Right lung (tissue), 5 donors: Measurements from ENCODE around the gene NIF3L1. TPM values are rescaled to one million over a fixed set of nuclear protein-coding genes. Genes with fewer than 3 reads are reported as not detected.

Source experiments
- DNase-seq, 2 donors: peaks; one replicate each; pipeline ENCODE4 v3.0.0-alpha.2; 2013
- polyA plus RNA-seq, 5 donors: library from polyadenylated mRNA; unstranded; fragments of 120-200 nt; gene quantifications; one replicate each; pipeline versions ENCODE4 v1.2.1 to v1.2.3, GENCODE V29; 2013; ENCODE audit warnings: inconsistent platforms in 1 of 5, low replicate concordance in 1 of 5; ENCODE audit not compliant: insufficient read length in 5 of 5, insufficient read depth in 1 of 5

Gene NIF3L1
- polyA plus RNA-seq, 5 donors, result 27.3 to 36.2 (median 30.8) TPM

DNA sequence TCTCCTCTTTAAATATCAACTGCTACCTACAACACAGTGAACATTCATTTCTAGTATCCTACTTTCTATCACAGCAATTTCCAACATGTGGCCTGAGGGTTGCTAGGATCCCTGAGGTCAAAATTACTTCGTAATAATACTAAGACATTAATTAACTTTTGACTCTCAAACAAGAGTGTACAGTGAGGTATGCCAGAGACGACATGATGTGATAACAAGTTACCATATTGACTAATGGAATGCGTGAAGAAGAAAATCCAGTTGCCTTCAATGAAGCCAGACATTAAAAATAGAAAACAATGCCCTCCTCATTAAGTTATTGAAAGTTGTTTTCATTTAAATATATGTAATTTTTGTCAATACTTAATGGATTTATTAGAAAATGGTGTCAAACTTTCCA lies 61.2 kb downstream of the NIF3L1 start:
- no peak for DNase-seq

Other genes starting within 250 kb of the NIF3L1 start
- gene BZW1, start 77.5 kb upstream of the NIF3L1 start, polyA plus RNA-seq, result 100 to 1,000 TPM; 186 to 266 (median 222) TPM
- 100 to 1,000 TPM; 273 to 431 (median 361) TPM for gene CLK1, start 24.7 kb upstream of the NIF3L1 start, polyA plus RNA-seq
- 100 to 1,000 TPM in 1 of 5 donors, 10 to 100 TPM in 4; 62.6 to 120 (median 82.2) TPM for gene PPIL3, start 294 bp upstream of the NIF3L1 start, polyA plus RNA-seq
- 10 to 100 TPM; 24.3 to 45.5 (median 39.9) TPM for gene ORC2, start 74.3 kb downstream of the NIF3L1 start, polyA plus RNA-seq
- gene HYCC2, start 182.3 kb downstream of the NIF3L1 start, polyA plus RNA-seq, result 10 to 100 TPM in 4 of 5 donors, 1 to 10 TPM in 1; 8.8 to 19.3 (median 13.5) TPM
- gene NDUFB3, start 182.6 kb downstream of the NIF3L1 start, polyA plus RNA-seq, result 10 to 100 TPM; 59.7 to 84.1 (median 70.5) TPM
- gene CFLAR, start 226.8 kb downstream of the NIF3L1 start, polyA plus RNA-seq, result 10 to 100 TPM; 71.2 to 99.7 (median 94.8) TPM